HG03378 (cell line): ENCODE data around the gene KCNJ1.

Experiments
- ATAC-seq: cut with Tn5 transposase; IDR thresholded peaks from one replicate; pipeline ENCODE4 v1.9.1; 2021; ENCODE audit warnings: mild to moderate bottlenecking, moderate library complexity; ENCODE audit not compliant: unreplicated experiment

Gene KCNJ1

DNA sequence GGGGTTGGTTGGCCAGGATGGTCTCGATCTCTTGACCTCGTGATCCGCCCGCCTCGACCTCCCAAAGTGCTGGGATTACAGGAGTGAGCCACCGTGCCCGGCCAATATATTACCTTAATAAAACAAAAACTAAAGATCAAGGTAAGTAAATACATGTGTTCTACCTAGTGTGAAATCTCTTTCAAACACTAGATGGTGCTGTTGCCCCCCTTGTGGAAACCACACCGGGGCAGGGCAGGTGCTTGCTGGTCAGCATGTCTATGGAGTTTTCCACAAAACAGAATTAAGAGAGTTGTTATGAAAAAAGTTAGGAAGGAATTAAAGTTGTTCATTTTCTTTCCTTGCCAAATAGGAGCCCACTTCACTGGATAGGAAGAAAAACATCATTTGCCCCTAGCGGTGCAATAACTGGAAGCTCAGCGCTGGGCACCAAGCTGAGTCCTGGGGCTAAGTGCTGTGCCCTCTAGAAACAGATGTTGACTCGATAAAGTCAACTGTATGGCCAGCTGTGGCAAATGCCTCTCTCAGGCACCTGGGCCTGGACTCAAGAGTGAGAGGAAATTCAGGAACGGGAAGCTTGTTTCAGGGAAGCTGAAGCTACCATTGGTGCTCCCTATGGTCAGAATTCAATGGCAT, 17.7 kb upstream of the KCNJ1 start:
- peak; percentile 95 for ATAC-seq

DNA sequence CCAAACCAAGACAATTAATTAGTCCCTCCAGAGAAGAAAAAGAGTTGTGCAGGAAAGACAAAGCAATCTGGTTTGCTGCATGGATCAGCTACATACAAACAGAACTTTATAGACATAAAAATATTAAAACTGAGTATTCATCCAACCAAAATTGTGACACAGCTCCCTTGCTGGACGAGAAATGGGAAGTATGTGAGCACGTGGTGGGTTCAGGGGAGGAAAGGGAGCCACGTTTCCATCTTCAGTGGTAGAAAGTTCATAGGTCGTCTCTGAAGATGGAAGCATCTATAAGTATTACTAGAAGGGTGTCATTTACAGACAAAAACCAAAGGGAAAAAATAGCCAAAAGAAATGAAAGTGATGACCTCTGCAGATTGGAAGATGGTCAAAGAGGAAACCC, 17.0 kb upstream of the KCNJ1 start:
- no peak for ATAC-seq

DNA sequence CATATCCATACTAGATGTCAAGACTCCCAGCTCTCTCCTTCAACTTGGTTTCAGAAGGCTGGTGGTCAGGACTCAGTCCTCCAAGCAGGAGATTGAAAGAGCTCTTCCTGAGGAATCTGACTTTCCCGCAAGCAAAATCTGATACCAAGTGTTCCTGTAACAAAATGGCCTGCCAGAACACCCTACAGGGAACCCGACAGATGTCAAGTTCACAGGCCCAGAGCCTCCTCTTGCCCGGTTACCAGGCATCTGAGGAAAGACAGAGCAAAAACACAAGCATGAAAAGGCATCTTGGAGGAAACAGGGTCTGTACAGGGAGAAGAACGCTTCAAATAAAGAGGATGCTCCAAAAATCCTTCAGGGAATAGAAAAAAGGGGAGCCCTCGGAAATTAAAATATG, 15.4 kb upstream of the KCNJ1 start:
- no peak for ATAC-seq

DNA sequence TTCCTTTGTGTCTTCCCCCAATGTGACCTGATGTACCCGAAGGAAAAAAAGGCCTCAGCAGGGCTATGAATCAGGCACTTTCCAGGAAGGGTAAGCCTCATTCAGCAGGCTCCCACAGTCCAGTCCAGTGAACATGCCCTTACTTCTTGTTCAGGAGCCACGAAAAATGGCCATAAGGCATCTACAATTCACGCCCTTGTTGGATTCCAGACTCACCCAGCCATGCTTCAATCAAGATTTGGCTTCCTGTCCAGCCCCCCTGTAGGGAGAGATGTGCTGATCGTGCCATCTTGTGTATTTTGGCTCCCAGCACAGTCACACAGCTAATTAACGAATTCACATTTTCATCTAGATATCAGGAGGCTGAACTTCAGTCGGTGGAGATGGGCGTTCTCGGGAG, 14.1 kb upstream of the KCNJ1 start:
- ATAC-seq, result no peak

DNA sequence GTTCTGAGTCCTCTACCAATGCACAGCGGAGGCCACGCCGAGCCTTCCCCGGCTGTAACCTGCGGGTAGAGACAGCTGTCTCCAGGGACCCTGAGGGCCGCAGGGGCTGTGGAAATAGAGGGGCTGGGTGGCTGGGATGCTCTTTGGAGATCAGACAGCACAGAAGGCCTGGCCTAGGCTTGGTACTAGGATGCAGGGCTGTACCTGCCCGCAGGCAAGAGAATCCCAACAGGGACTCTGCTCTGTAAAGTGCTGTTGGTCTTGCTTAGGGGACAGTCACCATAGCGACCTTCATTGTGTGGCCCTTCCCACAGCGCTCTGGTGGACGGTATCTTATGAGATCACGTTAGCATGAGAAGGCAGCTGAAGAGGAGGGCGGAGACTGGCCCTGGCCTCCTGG, 12.7 kb upstream of the KCNJ1 start:
- no peak for ATAC-seq

DNA sequence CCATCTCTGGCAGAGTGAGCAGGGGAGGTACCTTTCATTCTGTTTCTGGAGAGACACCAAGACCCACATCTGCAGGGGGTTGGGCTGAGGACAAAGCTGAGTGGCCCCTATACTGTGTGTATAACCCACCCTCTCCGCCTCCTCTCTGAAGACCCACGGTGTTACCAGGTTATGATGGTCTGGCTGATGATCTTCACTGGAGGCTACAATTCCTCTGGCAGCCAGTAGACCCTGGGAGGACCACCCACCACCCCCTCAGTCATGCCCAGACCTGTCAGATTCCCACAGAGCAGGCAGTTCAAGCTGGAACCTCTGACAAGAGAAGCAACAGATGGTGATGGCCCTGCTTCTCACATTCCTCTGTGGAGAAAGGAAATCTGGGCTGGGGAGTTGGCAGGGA, 11.4 kb upstream of the KCNJ1 start:
- no peak for ATAC-seq

DNA sequence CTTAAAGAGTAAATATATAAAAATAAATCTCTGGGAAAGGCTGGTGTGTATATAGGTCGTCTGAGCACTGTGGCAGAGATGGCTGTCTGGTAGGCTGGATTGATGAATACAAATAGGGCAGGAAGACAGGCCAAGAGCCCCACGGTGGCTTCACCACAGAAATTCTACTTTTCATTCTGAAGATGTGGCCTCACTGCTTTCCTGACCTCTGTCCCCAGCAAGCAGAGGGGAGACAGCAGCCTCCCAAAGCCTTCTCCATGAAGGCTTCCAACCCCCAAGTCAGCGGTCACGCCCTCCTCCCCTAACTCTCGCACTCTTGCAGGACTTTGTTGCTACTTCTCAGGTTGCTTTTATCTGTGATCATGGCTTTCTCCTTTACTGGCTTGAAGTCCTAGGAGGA, 10.6 kb upstream of the KCNJ1 start:
- no peak for ATAC-seq

DNA sequence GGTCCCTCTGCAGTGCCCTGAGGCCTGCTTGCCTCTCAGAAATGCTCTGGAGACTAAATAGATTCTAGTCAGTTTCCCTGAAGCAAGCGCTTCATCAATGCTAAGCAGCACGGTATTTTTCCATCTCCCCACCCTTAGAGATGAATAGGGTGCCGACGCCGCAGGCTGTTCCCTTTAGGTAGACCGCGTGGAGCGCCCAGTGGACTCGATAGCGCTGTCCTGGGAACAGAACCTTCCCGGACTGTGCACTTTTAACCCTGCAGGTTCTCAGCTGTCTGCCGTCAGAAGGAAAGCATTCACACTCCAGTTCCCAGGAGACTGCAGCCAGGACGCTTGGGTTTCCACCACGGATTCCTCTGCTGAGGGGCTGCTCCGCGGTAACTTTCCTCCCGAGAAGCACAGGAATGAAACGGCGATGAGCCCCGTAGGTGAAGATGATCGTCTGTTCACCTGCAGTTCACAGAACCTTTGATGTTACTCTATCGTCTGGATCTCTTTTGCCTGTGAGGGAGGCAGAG, 9.1 kb upstream of the KCNJ1 start:
- no peak for ATAC-seq

DNA sequence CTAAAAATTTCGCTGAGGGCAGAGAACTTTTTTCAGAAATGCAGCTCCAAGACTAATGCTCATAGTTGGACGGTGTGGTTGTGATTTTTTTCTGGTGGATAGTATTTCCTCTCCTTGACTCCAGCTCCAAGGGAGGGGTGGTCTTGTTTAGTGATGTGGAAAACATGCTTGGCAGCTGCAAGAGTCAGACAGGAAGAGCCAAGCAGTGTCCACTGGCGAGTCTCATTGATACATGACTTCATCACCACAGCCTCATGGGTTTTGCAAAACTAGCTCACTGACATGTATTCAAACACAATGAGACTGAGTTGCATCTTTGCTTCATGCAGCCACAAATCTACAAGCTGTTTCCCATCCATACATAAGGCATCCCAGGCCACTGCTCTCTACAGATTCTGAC, 7.3 kb upstream of the KCNJ1 start:
- no peak for ATAC-seq

DNA sequence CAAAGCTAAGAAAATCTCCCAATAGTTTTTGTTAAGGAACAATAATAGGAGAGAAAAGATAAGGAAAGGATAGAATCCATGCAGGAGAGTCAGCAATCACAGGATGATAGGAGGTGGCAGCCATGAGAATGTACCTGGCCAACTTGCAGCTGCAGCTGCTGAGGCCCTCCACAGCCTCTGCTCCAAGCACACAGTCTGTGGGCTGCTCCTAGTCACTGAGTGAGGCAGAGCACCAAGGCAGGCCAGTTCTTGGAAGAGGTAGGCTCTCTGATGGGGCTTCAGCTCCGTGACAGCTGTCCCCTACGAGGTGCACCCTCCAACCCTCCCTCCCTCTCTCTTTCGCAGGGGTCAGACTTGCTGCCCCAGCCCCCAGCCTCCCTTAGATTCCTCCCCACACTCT, 5.5 kb upstream of the KCNJ1 start:
- no peak for ATAC-seq

DNA sequence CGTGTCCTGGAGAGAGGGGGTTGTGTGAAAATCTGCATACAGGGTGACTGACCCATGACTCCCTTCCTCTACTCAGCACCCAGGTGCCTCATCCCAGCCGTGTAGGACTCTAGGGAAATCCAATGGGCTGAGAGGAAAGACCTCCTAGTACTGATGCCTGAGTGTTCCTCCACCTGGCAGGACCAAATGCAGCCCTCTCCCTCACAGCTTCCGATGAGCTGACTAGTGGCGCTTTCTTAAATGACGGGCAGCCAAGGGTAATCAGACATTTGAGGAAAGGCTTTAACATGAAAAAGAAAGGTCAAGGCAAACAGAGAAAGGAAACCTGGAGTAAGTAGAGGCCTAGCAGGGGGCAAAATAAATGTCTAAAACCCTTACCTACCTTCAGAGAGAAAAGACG, 5.0 kb upstream of the KCNJ1 start:
- no peak for ATAC-seq

DNA sequence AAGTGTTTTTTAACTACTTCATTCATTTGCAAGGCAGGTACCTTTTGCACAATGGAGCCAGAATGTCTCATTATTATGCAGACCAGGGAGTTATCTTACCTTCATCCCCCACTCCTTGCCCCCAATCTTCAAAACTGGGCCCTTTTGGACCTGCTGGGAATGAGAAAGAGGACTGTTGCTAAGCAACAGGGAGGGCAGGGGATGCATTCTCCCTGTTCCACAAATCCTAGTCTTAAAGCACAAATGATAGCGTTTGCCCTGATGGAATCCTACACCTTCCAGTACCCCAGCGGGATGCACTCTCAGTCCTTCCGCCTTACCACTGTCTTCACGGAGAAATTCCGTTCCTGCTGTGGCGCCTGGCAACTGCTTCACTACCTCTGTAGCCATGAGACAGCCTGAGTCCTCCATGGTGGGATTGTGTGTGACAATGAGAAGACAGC, 4.1 kb upstream of the KCNJ1 start:
- ATAC-seq, result no peak

DNA sequence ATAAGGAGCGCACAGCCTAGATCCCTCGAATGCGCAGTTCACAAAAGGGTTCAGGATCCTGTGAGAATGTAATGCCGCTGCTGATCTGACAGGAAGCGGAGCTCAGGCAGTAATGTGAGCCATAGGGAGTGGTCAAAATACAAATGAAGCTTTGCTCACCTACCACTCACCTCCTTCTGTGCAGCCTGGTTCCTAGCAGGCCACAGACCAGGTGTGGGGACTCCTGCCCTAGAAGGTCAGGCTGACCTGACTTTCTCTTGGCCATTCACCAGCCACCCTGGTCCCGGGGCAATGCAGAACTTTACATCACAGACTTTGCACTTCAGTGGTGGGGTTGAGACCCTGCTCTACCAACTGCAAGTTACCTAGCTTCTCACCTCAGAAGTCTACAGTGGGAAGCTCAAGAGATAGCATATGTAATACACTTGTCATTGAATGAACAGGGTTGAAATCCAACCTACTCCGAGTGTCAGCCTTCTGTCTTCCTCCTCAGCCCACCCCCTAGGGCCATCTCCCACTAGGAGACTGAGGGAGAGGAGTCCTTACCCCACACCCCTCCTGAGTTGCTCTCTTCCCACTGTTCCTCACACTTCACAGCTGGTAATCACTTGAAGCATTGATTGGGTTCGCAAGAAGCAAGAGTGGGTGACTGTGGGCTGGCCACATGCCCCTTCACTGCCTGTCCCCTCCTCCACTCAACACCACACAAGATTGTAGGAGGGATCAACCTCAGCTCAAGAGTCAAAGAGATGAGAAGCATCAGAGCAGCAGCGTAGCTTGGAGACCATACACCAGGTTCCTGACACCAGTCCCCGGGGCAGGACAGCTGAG, 2.0 kb upstream of the KCNJ1 start:
- ATAC-seq, result no peak

DNA sequence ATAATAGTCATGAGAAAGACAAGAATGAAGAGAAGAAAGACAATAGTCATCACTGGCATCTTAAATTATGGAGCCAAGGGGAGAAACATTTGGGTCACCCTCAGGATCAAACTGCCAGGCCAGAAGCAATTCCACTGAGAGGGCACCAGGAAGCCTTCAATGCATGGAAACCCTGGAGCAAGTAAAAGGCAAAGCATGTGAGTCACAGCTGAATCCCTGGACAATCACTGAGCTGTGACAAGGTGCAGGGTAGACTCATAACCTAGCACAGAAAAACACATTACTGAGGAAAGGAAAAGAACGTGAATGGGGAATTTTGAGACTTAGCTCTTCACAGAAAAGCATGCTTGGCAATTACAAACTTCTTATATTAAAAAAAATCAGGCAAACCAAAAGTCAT, 1.6 kb downstream of the KCNJ1 start:
- no peak for ATAC-seq

DNA sequence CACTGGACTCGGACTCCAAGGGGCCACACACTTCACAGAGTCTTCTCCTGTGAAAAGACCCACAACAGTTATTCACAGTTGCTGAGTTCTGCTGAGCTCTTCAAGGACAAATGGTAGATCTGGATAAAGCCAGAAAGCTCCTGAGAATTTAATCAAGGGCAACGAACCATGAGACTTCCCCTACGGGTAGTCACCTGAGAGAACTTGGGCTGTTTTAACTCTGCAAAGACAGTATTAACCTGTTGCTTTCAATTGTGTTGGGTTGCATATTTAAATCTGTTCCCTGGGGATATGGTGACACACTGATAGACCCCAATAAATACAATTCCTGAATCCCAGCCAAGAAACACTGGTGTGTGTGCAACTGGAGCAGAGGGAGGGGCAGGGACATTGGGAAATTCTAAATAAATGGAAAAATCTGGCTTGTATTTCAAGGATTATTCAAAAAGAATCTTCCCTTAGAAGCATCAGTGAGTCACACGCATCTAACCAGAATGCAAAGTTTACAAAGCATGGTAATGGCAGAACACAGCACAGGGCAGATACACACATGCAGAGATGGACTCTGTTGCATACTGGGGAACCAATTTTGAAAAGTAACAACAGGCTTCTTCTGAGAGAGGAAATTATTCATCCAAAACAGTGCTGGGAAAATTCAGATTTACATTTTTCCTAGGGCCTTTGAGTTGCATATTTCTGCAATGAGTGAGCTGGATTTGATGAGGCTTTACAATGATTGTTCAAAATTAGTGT, 4.0 kb downstream of the KCNJ1 start:
- ATAC-seq, result no peak

DNA sequence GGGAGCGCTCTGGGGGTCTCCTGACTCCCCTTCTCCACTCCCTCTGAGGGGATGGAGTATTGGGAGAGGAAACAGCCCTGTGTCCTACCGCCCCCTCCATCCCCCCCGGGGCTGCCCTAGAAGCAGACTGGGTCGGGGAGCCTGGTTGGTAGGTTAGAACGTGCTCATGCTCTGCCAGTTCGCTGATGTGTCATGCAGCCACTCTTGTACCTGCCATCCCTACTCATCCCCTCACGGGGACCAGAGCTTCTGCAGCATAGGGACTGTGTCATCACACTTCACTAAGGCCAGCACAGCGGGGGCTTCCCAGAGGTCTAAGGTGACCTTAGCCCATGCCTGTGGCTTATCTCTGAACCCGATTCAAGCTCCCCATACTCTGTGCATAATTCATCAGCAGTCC, 4.7 kb downstream of the KCNJ1 start:
- ATAC-seq, result no peak

DNA sequence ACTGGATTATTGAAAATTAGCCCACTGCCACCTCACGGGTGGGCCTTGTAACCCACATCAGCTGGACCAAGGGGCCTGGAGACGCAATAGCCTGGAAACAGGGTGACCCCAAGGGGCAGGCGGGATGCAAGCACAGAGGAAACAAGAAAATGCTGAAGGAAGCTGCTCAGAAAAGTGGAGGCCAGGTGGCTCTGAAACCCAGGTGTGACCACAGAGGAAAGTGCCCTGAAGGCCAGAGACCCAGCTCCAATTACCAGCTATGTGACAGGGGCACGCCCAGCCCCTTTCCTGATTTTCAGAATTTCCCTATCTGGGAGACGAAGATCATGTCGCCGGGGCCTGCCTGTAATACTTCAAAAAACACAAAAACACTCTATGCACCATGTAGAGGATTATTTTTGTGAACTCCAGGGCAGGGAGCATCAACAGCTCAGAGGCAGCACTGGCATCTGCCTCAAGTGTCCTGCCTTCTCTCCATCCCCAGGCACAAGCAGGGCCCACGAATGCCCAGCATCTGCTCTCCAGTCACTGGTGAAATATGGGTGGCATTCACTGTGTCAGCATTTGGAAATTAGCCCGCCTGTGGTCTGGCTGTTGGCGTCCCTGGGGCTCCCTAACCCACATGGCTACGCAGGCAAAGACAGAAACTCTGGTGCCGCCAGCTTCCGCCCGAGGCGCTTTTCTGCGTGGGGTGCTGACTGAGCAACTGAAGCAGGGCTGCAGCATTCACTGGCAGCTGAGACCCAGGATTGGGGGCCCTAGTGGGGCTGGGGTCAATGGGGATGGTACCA, 6.3 kb downstream of the KCNJ1 start:
- no peak for ATAC-seq

DNA sequence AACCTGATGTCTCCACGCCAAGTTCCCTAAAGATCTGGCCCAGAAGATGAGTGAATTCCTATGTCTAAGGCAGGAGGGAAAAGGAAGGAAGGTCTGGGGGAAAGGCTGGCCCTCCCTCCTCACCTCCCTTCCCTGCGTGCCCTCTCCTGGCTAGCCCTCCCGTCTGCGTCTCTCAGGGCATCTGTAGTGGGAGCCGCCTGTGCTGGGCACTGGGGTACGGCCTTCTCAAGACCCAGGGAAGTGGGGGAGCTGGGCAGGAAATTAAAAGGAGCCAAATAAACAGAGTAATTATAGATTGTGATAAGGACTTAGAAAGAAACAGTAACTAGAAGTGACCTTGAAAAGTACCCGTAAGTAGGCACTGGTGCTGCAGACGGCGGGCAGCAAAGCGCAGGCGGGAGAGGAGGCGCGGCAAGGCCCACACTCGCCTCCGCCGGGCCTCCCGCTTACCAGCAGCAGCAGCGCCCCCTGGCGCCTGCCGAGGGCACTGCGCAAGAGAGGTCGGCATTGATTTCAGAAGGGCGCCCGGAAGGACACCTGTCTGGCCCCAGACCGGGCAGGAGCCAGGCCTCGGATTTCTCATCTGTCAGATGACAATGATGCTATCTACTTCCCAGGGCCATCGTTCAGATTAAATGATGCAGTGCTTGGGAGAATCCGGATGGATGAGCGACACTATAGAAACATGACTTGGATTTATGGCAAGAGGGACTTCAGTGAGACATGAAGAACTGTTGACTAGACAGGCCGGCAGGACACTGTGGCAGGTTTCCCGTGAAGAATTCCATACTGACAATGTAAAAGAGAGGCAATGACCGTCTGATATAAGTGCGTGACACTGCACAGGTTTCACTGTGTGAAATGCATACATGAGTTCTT, 7.3 kb downstream of the KCNJ1 start:
- peak; percentile 87 for ATAC-seq

DNA sequence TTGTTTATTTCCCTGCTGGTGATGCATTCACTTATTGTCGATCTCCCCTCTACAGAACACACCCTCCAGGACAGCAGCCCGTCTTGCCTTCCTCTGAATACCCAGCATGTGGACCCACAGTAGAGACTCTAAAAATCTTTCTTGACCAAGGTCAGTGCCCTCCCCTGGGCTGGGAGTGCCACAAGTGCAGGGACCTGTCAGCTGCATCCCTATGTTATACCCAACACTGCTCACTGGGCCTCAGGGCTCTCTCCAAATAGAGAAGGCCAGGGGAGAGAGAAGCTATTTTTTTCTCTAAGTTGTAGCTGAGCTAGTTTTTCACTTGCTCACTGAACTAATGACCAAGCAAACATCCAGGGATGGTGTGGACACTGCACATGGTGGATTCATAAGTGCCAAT, 9.8 kb downstream of the KCNJ1 start:
- ATAC-seq, result no peak

DNA sequence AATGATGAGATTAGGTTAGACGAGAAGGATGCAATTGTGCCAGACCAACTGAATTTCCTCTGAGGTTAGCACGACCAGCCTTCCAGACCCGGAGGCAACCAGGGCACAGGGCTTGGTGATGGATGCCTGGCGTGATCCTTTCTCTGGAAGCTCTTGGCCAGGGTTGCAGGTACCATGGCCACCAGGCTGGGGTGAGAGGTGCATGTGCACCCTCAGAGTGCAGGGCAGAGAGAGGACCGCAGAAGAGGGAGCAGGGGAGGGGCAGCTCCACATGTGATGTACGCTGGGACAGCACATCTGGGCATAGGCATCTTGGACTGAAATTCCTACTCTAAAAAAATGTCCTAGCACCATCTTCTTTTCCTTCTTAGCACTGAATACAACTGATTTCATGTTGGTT, 10.9 kb downstream of the KCNJ1 start:
- ATAC-seq, result no peak
